Upper lobe of left lung (tissue), 6 donors: ENCODE results near the gene PPP6R1. TPM values are rescaled to one million over a fixed set of nuclear protein-coding genes. Genes with fewer than 3 reads are reported as not detected.

ENCODE experiments used
- ATAC-seq, 2 donors: fragments of 200-7000 bp; cut with Tn5 transposase; one replicate each; pipeline ENCODE4 v1.9.1; 2022; ENCODE audit warnings: mild to moderate bottlenecking in 2 of 2, moderate library complexity in 2 of 2; ENCODE audit not compliant: low FRiP score in 2 of 2
- DNase-seq, 2 donors: peaks; one replicate each; pipeline ENCODE4 v3.0.0-alpha.2; 2019 to 2020
- H3K27ac ChIP-seq, 4 donors: fragments of 200-600 bp; sonication (generic); one replicate each; pipeline ENCODE4 v1.5.1; 2016 to 2019
- H3K27me3 ChIP-seq, 4 donors: fragments of 200-600 bp; sonication (generic); one replicate each; pipeline ENCODE4 v1.5.1; 2017 to 2019
- H3K36me3 ChIP-seq, 4 donors: fragments of 200-600 bp; sonication (generic); one replicate each; pipeline ENCODE4 v1.5.1; 2016 to 2019
- H3K4me1 ChIP-seq, 4 donors: fragments of 200-600 bp; sonication (generic); one replicate each; pipeline ENCODE4 v1.5.1; 2018 to 2019
- H3K4me3 ChIP-seq, 4 donors: fragments of 200-600 bp; sonication (generic); one replicate each; pipeline ENCODE4 v1.5.1; 2017 to 2019; ENCODE audit warnings: mild to moderate bottlenecking in 2 of 4, moderate library complexity in 1 of 4
- H3K9me3 ChIP-seq, 4 donors: fragments of 200-600 bp; sonication (generic); one replicate each; pipeline ENCODE4 v1.5.1; 2018 to 2019
- EP300 ChIP-seq, 4 donors: sonication (generic); formaldehyde crosslinking; IDR thresholded peaks; one replicate each; pipeline ENCODE4 v1.5.1; 2017; ENCODE audit warnings: antibody characterized with exemption in 4 of 4, control low read depth in 2 of 4
- POLR2A ChIP-seq, 4 donors: fragments of 450-650 bp; IDR thresholded peaks; one replicate each; pipeline ENCODE4 v1.5.1; 2016 to 2017; ENCODE audit warnings: antibody characterized with exemption in 4 of 4, mild to moderate bottlenecking in 2 of 4
- POLR2AphosphoS5 ChIP-seq, 2 donors: sonication (generic); formaldehyde crosslinking; IDR thresholded peaks; one replicate each; pipeline ENCODE4 v1.5.1; 2017; ENCODE audit warnings: antibody characterized with exemption in 2 of 2
- WGBS, 2 donors: methylation state at CpG; one replicate each; pipeline ENCODE4 v1.1.5; 2017 to 2018; 5-methylcytosine and 5-hydroxymethylcytosine counted together
- total RNA-seq, 6 donors: library from RNA; depleted of rRNA in 4 of 6; stranded (reverse); fragments of >200 nt in 4 of 6; gene quantifications; one replicate each; pipeline versions ENCODE4 v1.1.0 to v1.2.1, GENCODE V29; 2016 to 2021
- TF ChIP-seq, protein P1 (sequence below), 6 experiments: fragments of 450-650 bp in 4 of 6; fragments of 200-600 bp in 2 of 6; sonication (generic) in 2 of 6; IDR thresholded peaks; one replicate each; pipeline ENCODE4 v1.5.1; 2016 to 2019; ENCODE audit warnings: antibody characterized with exemption in 6 of 6
- donor health status: DM: no; HTN: no; CAD: no; lungs with moderate emphysema.
- donor health status: DM: no; HTN: yes; CAD: no; lungs with severe emphysema.

The PPP6R1 gene
- total RNA-seq, 6 donors from 2014 or later: 49.0 to 104 (median 76.7) TPM

DNA sequence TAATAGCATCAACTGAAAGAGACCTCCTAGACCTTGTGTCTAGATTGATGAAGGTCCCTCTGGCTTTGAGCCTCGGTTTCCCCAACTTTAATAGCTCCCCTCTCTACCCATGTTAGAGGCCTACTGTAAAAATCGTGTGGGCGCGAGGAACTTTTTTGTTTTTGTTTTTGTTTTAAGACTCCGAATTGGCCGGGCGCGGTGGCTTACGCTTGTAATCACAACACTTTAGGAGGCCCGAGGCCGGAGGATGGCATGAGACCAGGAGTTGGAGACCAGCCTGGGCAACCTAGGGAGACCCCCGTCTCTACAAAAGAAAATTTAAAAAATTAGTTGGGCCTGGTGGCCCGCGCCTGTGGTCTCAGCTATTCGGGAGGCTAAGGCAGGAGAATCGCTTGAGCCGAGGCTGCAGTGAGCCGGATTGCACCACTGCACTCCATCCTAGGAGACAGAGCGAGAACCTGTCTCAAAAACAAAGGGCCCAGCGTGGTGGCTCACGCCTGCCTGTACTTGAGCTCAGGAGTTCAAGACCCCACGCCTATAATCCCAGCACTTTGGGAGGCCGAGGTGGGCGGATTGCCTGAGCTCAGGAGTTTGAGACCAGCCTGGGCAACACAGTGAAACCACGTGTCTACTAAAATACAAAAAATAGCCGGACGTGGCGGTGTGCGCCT is 858 bp upstream of the PPP6R1 start:
- 37 to 45% methylated on average over 24 to 29 of the region's 29 CpGs for WGBS, 2 donors
- TF ChIP-seq, protein P1, sequence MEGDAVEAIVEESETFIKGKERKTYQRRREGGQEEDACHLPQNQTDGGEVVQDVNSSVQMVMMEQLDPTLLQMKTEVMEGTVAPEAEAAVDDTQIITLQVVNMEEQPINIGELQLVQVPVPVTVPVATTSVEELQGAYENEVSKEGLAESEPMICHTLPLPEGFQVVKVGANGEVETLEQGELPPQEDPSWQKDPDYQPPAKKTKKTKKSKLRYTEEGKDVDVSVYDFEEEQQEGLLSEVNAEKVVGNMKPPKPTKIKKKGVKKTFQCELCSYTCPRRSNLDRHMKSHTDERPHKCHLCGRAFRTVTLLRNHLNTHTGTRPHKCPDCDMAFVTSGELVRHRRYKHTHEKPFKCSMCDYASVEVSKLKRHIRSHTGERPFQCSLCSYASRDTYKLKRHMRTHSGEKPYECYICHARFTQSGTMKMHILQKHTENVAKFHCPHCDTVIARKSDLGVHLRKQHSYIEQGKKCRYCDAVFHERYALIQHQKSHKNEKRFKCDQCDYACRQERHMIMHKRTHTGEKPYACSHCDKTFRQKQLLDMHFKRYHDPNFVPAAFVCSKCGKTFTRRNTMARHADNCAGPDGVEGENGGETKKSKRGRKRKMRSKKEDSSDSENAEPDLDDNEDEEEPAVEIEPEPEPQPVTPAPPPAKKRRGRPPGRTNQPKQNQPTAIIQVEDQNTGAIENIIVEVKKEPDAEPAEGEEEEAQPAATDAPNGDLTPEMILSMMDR (IDR thresholded peaks at IDR 0.05): no peak
- Histone ChIP-seq H3K27me3 (no peaks in the 10 kb centered on the region), H3K27ac (peak overlapping the region; percentile 90 to 95 (median 93)), H3K9me3 (no peaks in the 10 kb centered on the region), H3K4me1 (peaks cover 31 to 44% (median 36%) of the 10 kb centered on the region in 4 donors), H3K36me3 (peaks cover 0 to 5% (median 0%) of the 10 kb centered on the region in 4 donors), H3K4me3 (peak overlapping the region; percentile 26 to 98 (median 95))
- no peak for DNase-seq
- ATAC-seq: no peak

DNA sequence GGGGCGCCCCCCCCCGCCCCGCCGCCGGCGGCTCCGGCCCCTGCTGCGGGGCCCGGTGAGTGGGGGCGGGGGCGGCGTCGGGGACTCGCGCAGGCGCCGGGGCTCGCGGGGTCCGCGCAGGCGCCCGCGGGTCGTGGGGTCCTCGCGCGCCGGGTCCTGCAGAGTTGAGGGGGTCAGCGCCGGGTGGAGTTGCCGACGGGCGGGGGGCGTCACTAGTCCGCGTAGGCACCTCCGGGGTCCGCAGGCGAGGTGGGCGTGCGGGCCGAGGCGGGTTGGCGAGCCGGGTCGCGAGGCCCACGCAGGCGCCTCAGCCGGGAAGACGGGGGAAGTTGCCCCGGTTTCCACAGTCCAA is 365 bp downstream of the PPP6R1 start:
- DNase-seq: peak in 1 of 2 donors; percentile 91
- Histone ChIP-seq H3K4me1 (peaks cover 35 to 56% (median 41%) of the 10 kb centered on the region in 4 donors), H3K27ac (peak overlapping the region; percentile 90 to 95 (median 93)), H3K9me3 (no peaks in the 10 kb centered on the region), H3K4me3 (peak overlapping the region; percentile 92 to 98 (median 98)), H3K27me3 (no peaks in the 10 kb centered on the region), H3K36me3 (peaks cover 0 to 5% (median 0%) of the 10 kb centered on the region in 4 donors)
- TF ChIP-seq, protein P1 (IDR thresholded peaks at IDR 0.05): no peak
- TF ChIP-seq POLR2A (IDR thresholded peaks at IDR 0.05): no peak
- TF ChIP-seq EP300 (IDR thresholded peaks at IDR 0.05): no peak
- TF ChIP-seq POLR2AphosphoS5 (IDR thresholded peaks at IDR 0.05): no peak
- 0% methylated on average over 30 of the region's 53 CpGs; no CpG with 5 or more reads in 1 of the 2 donors for WGBS, 2 donors
- peak in 1 of 2 donors; percentile 41 for ATAC-seq

DNA sequence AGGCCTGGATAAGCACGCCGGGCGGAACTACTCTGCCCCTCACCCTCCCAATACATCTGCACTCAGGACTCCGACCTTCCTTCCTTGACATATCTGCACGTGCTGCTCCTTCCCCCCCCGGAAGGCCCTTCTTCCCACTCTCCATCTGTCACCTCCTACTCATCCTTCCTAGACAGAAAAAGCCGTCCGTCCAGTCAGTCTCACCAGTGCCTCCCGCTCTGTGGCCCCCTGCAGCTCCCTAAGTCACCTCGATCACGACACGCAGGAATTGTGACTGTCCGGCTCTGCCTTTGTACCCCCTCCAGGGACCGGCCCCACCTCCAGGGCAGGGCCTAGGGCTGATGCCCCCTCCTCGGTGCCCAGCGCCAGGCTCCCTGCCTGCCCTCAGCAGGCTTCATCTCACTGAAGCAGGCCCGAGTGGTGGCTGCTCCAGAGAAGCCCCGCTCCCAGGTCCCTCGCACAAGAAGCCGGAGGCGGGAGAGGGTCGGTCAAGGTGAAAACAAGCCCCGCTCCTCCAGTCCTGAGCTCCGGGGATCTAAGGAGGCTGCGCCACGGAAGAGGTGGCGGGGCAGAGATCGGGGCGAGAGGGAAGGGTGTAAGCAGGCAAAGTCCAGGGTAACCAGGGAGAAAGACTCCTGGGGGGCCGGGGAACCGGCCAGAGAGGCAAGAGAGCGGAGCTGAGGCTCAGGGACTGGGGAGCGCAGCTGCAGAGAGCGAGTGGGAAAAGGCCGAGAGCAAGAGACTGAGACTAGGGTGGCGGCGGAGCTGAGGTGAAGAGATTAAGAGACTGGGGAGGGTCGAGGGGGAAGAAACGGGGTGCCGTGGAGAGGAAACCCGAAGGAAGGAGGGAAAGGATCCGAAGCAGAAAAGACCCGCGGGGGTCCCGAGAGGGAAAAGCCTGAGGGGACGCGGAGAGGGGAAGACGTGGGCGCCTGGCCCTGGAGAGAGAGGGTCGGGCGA is 1.1 kb downstream of the PPP6R1 start:
- H3K9me3 ChIP-seq: no peaks in the 10 kb centered on the region
- DNase-seq (no peak), ATAC-seq (no peak)
- peaks cover 0 to 5% (median 3%) of the 10 kb centered on the region in 4 donors for H3K36me3 ChIP-seq
- peak overlapping the region; percentile 92 to 98 (median 98) for H3K4me3 ChIP-seq
- H3K27me3 ChIP-seq: no peaks in the 10 kb centered on the region
- H3K4me1 ChIP-seq: peaks cover 42 to 61% (median 48%) of the 10 kb centered on the region in 4 donors
- TF ChIP-seq, protein P1 (IDR thresholded peaks at IDR 0.05): no peak
- no peak for TF ChIP-seq POLR2A (IDR thresholded peaks at IDR 0.05)
- no peak for TF ChIP-seq EP300 (IDR thresholded peaks at IDR 0.05)
- no peak for TF ChIP-seq POLR2AphosphoS5 (IDR thresholded peaks at IDR 0.05)
- WGBS, 2 donors: 2% methylated on average over 44 to 51 of the region's 51 CpGs
- peak overlapping the region; percentile 90 to 95 (median 93) for H3K27ac ChIP-seq

DNA sequence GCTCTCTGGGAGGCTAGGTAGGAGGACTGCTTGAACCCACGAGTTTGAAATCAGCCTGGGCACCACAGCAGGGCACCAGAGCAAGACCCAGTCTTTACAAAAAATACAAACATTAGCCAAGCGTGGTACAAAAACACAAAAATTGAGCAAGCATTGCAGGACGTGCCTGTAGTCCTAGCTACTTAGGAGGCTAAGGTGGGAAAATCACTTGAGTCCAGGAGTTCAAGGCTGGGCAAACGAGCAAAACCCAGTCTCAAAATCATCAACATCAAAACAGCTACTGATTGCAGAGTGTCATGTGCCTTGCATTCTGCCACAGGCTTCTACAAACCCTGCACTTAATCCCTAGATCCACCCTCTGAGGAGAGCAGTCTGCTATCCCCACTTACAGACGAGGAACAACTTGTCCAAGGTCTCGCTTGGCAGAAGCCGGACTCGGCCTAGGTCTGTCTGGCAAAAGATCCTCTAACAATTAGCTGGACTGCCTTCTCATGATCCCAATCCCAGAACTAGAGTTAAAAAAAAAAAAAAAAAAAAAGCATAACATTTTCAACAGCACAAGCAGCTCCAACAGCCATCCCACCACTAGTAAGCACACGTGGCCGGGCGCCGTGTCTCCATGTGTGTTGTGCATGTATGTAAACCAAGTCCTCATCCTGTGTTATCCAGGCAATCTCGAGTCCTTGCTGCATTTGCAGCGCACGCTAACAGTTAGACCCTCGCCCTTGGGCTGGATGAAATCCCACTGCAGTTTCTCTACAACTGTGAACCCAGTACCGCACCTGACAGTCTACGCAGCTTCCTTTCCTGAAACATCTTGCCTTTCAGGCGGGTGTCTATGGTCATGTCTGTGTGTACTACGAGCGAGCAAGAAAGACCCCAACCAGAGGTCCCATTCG is 2.0 kb downstream of the PPP6R1 start:
- H3K36me3 ChIP-seq: peaks cover 0 to 6% (median 0%) of the 10 kb centered on the region in 4 donors
- H3K9me3 ChIP-seq: no peaks in the 10 kb centered on the region
- peak overlapping the region in 3 of 4 donors; percentile 92 to 98 (median 98) for H3K4me3 ChIP-seq
- DNase-seq: no peak
- 45 to 51% methylated on average over 17 to 22 of the region's 22 CpGs for WGBS, 2 donors
- TF ChIP-seq EP300 (IDR thresholded peaks at IDR 0.05) (no peak), POLR2AphosphoS5 (IDR thresholded peaks at IDR 0.05) (no peak), POLR2A (IDR thresholded peaks at IDR 0.05) (no peak)
- TF ChIP-seq, protein P1 (IDR thresholded peaks at IDR 0.05): no peak
- no peaks in the 10 kb centered on the region for H3K27me3 ChIP-seq
- H3K27ac ChIP-seq: peak overlapping the region in 2 of 4 donors; percentile 95
- peaks cover 43 to 71% (median 53%) of the 10 kb centered on the region in 4 donors for H3K4me1 ChIP-seq
- ATAC-seq: no peak
